ENCODE results near the gene BACE2.

GRCh38 chr21:41141031-41141457, 26.9 kb upstream of the BACE2 start:
- TF ChIP-seq EP300 (IDR thresholded peaks at IDR 0.05) (no peak), MYC (IDR thresholded peaks at IDR 0.05; ENCODE audit: borderline replicate concordance, low read length) (no peak), POLR2AphosphoS2 (conservative IDR thresholded peaks at IDR 0.05; ENCODE audit: low read length) (no peak), EHMT2 (IDR thresholded peaks at IDR 0.05; ENCODE audit: low read depth) (no peak), ESRRA (IDR thresholded peaks at IDR 0.05; ENCODE audit: borderline replicate concordance, low read length) (no peak), RAD21 (conservative IDR thresholded peaks at IDR 0.05 in 1 of 2, IDR thresholded peaks at IDR 0.05 in 1 of 2) (no peak)
- TF ChIP-seq, protein P1, sequence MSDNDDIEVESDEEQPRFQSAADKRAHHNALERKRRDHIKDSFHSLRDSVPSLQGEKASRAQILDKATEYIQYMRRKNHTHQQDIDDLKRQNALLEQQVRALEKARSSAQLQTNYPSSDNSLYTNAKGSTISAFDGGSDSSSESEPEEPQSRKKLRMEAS (IDR thresholded peaks at IDR 0.05): no peak
- TF ChIP-seq, protein P2, sequence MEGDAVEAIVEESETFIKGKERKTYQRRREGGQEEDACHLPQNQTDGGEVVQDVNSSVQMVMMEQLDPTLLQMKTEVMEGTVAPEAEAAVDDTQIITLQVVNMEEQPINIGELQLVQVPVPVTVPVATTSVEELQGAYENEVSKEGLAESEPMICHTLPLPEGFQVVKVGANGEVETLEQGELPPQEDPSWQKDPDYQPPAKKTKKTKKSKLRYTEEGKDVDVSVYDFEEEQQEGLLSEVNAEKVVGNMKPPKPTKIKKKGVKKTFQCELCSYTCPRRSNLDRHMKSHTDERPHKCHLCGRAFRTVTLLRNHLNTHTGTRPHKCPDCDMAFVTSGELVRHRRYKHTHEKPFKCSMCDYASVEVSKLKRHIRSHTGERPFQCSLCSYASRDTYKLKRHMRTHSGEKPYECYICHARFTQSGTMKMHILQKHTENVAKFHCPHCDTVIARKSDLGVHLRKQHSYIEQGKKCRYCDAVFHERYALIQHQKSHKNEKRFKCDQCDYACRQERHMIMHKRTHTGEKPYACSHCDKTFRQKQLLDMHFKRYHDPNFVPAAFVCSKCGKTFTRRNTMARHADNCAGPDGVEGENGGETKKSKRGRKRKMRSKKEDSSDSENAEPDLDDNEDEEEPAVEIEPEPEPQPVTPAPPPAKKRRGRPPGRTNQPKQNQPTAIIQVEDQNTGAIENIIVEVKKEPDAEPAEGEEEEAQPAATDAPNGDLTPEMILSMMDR (IDR thresholded peaks at IDR 0.05): no peak
- TF ChIP-seq, protein P3, sequence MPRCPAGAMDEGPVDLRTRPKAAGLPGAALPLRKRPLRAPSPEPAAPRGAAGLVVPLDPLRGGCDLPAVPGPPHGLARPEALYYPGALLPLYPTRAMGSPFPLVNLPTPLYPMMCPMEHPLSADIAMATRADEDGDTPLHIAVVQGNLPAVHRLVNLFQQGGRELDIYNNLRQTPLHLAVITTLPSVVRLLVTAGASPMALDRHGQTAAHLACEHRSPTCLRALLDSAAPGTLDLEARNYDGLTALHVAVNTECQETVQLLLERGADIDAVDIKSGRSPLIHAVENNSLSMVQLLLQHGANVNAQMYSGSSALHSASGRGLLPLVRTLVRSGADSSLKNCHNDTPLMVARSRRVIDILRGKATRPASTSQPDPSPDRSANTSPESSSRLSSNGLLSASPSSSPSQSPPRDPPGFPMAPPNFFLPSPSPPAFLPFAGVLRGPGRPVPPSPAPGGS (IDR thresholded peaks at IDR 0.05): no peak
- TF ChIP-seq, protein P4, sequence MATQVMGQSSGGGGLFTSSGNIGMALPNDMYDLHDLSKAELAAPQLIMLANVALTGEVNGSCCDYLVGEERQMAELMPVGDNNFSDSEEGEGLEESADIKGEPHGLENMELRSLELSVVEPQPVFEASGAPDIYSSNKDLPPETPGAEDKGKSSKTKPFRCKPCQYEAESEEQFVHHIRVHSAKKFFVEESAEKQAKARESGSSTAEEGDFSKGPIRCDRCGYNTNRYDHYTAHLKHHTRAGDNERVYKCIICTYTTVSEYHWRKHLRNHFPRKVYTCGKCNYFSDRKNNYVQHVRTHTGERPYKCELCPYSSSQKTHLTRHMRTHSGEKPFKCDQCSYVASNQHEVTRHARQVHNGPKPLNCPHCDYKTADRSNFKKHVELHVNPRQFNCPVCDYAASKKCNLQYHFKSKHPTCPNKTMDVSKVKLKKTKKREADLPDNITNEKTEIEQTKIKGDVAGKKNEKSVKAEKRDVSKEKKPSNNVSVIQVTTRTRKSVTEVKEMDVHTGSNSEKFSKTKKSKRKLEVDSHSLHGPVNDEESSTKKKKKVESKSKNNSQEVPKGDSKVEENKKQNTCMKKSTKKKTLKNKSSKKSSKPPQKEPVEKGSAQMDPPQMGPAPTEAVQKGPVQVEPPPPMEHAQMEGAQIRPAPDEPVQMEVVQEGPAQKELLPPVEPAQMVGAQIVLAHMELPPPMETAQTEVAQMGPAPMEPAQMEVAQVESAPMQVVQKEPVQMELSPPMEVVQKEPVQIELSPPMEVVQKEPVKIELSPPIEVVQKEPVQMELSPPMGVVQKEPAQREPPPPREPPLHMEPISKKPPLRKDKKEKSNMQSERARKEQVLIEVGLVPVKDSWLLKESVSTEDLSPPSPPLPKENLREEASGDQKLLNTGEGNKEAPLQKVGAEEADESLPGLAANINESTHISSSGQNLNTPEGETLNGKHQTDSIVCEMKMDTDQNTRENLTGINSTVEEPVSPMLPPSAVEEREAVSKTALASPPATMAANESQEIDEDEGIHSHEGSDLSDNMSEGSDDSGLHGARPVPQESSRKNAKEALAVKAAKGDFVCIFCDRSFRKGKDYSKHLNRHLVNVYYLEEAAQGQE (IDR thresholded peaks at IDR 0.05): no peak
